PC-3 (cell line): ENCODE data around the gene FBXL13. TPM values are rescaled to one million over a fixed set of nuclear protein-coding genes. Genes with fewer than 3 reads are reported as not detected.
"Not testable (repeated sequence)": the region's sequence is repeated elsewhere in the genome, so short reads cannot be mapped to it uniquely, and the experiment has no call there.

Experiments used
- ATAC-seq: fragments of 200-7000 bp; cut with Tn5 transposase; 2 replicates; pipeline ENCODE4 v1.9.1; 2020; ENCODE audit warnings: mild to moderate bottlenecking, moderate library complexity
- BruUV-seq: library from RNA; stranded (reverse); fragments of 400-500 nt; replicated peaks from 2 replicates; lab custom pipeline; 2021; lab: Mats Ljungman, UMichigan
- CTCF ChIA-PET: fragments of 300-600 bp; sonication (Branson Sonifier 250); formaldehyde crosslinking; loops from one replicate; lab custom pipeline; 2022; ENCODE audit warnings: antibody characterized with exemption; lab: Charles Lee
- POLR2A ChIA-PET: fragments of 300-600 bp; sonication (Branson Sonifier 250); formaldehyde crosslinking; loops from one replicate; lab custom pipeline; 2022; ENCODE audit warnings: antibody characterized with exemption; ENCODE audit not compliant: unreplicated experiment; lab: Charles Lee
- DNase-seq: peaks from one replicate; pipeline ENCODE4 v3.0.0-alpha.2; 2015
- H2AFZ ChIP-seq: fragments of 300-600 bp; sonication (generic); 2 replicates; pipeline ENCODE4 v1.6.0; 2016; ENCODE audit warnings: antibody characterized with exemption, low read length
- H3F3A ChIP-seq: fragments of 300-600 bp; sonication (generic); one replicate; pipeline ENCODE4 v1.6.0; 2017; ENCODE audit warnings: antibody characterized with exemption, low read length, control low read depth, mild to moderate bottlenecking; ENCODE audit not compliant: unreplicated experiment
- H3K27ac ChIP-seq: fragments of 300-600 bp; sonication (generic); 2 replicates; pipeline ENCODE4 v1.5.1; 2016; ENCODE audit warnings: mild to moderate bottlenecking, low read length
- H3K27me3 ChIP-seq: fragments of 300-600 bp; sonication (generic); 2 replicates; pipeline ENCODE4 v1.6.1; 2016; ENCODE audit warnings: low read length, mixed read lengths
- H3K36me3 ChIP-seq: fragments of 300-600 bp; sonication (generic); 2 replicates; pipeline ENCODE4 v1.6.1; 2016; ENCODE audit warnings: low read depth, mixed run types, low read length, mixed read lengths
- H3K4me1 ChIP-seq: fragments of 300-600 bp; sonication (generic); 2 replicates; pipeline ENCODE4 v1.5.1; 2016; ENCODE audit warnings: low read length; ENCODE audit not compliant: insufficient read depth
- H3K4me2 ChIP-seq: fragments of 300-600 bp; sonication (generic); 2 replicates; pipeline ENCODE4 v1.6.0; 2016; ENCODE audit warnings: low read length
- H3K4me3 ChIP-seq: fragments of 300-600 bp; sonication (generic); 2 replicates; pipeline ENCODE4 v1.5.1; 2016; ENCODE audit warnings: mild to moderate bottlenecking, low read length, mixed read lengths
- H3K79me2 ChIP-seq: fragments of 300-600 bp; sonication (generic); 2 replicates; pipeline ENCODE4 v1.6.1; 2017; ENCODE audit warnings: low read length, mixed read lengths
- H3K9ac ChIP-seq: fragments of 300-600 bp; sonication (generic); 2 replicates; pipeline ENCODE4 v1.6.0; 2016; ENCODE audit warnings: mild to moderate bottlenecking, low read length
- H3K9me2 ChIP-seq: fragments of 300-600 bp; sonication (generic); replicated peaks from 2 replicates; pipeline ENCODE4 v1.6.1; 2016; ENCODE audit warnings: mixed run types, low read length, mixed read lengths
- H3K9me3 ChIP-seq: fragments of 300-600 bp; sonication (generic); 2 replicates; pipeline ENCODE4 v1.6.1; 2016; ENCODE audit warnings: low read length, mixed read lengths
- H4K20me1 ChIP-seq: fragments of 300-600 bp; sonication (generic); 2 replicates; pipeline ENCODE4 v1.6.1; 2016; ENCODE audit warnings: low read length, mixed read lengths
- CTCF ChIP-seq: fragments of 300-600 bp; sonication (generic); conservative IDR thresholded peaks from 2 replicates; pipeline ENCODE4 v1.5.1; 2017; ENCODE audit warnings: antibody characterized with exemption, low read depth, mild to moderate bottlenecking, low read length
- EZH2 ChIP-seq: fragments of 300-600 bp; sonication (generic); IDR thresholded peaks from one replicate; pipeline ENCODE4 v1.6.1; 2017; ENCODE audit warnings: antibody characterized with exemption, mild to moderate bottlenecking, low read length; ENCODE audit not compliant: unreplicated experiment
- EZH2phosphoT487 ChIP-seq: fragments of 300-600 bp; sonication (generic); IDR thresholded peaks from 2 replicates; pipeline ENCODE4 v1.6.1; 2018; ENCODE audit warnings: mild to moderate bottlenecking, antibody characterized with exemption, low read length, borderline replicate concordance
- intact Hi-C: fragments of 100-400 bp; cut with micrococcal nuclease; formaldehyde crosslinking; loops from 2 replicates; pipeline ENCODE4 v1.9.0; 2023
- total RNA-seq: library from RNA; depleted of rRNA; stranded (reverse); fragments of >200 nt; gene quantifications from 2 replicates; pipeline ENCODE4 v1.2.3, GENCODE V29; 2014

FBXL13 gene
- total RNA-seq, 1 experiment from 2014 or later = 1.1 TPM

DNA sequence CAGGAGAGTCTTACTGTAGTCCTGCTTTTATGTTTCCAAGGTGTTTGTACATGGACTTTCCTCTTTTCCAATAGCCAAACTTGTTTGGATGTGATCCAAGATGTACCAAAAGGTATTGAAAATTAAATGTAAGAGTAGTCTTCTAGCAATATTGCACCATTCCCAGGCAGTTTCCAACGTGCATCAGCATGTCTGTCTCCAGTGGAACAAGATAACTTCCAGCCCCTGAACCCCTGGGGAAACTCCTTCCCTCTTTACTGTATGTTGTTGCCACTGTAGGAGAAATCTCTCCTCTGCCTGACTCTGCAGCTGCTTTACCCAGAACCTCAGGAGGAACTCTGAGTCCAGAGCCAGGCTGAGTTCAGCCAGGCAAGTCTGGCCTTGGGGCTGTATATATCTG, 18.8 kb upstream of the FBXL13 start:
- no peak for ATAC-seq
- H3K27ac ChIP-seq = no peak overlapping the region
- POLR2A ChIA-PET = no interaction called here

DNA sequence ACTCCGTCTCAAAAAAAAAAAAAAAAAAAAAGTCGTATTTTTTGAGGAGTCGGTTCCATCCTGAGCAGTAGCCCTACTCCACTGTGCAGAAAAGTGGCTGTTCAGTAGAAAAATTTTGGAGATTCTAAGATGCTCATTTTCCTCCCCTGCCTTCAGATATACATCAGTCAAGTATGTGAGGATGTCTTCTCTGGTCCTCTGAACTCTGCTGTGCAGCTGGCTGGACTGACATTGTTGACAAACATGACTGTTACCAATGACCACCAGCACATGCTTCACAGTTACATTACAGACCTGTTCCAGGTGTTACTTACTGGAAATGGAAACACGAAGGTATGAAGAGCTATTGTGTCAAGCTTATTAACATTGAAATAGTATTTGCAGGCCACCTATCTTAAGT, 17.7 kb upstream of the FBXL13 start:
- H3K9me2 ChIP-seq, H3F3A ChIP-seq, H2AFZ ChIP-seq, H3K9me3 ChIP-seq, DNase-seq, CTCF ChIA-PET, POLR2A ChIA-PET, H3K4me3 ChIP-seq, H3K27me3 ChIP-seq, H3K9ac ChIP-seq, BruUV-seq, H4K20me1 ChIP-seq, H3K27ac ChIP-seq, H3K4me2 ChIP-seq, H3K4me1 ChIP-seq, H3K79me2 ChIP-seq, ATAC-seq: not testable (repeated sequence)
- intact Hi-C loops = loop anchor here (5.0 kb wide), 1 partner anchor 55 kb away; the partner anchor contains the start of gene NAPEPLD
- H3K36me3 ChIP-seq = peaks cover 18% of the 10 kb centered on the region; the same call in 1 of the 2 replicates

More for the DNA sequence above, 18.8 kb upstream of the FBXL13 start:
- no peaks in the 10 kb centered on the region for H3K9me3 ChIP-seq
- no peaks in the 10 kb centered on the region for H3K27me3 ChIP-seq
- H3K9ac ChIP-seq = no peak overlapping the region
- no peak for DNase-seq
- H3K4me3 ChIP-seq = no peak overlapping the region
- H4K20me1 ChIP-seq = no peaks in the 10 kb centered on the region
- no peaks in the 10 kb centered on the region for H3K4me1 ChIP-seq
- H3K9me2 ChIP-seq = no peaks in the 10 kb centered on the region
- CTCF ChIA-PET = no interaction called here
- H3K79me2 ChIP-seq = no peaks in the 10 kb centered on the region
- no peaks in the 10 kb centered on the region for H3F3A ChIP-seq
- no peak overlapping the region for H3K4me2 ChIP-seq
- intact Hi-C loops = loop anchor here (5.0 kb wide), 1 partner anchor 54 kb away; the partner anchor contains the start of gene NAPEPLD
- peaks cover 14% of the 10 kb centered on the region; the same call in 1 of the 2 replicates for H3K36me3 ChIP-seq
- BruUV-seq = no TSS peak
- TF ChIP-seq EZH2phosphoT487 (no peak), EZH2 (no peak), CTCF (no peak)
- H2AFZ ChIP-seq = no peak overlapping the region

DNA sequence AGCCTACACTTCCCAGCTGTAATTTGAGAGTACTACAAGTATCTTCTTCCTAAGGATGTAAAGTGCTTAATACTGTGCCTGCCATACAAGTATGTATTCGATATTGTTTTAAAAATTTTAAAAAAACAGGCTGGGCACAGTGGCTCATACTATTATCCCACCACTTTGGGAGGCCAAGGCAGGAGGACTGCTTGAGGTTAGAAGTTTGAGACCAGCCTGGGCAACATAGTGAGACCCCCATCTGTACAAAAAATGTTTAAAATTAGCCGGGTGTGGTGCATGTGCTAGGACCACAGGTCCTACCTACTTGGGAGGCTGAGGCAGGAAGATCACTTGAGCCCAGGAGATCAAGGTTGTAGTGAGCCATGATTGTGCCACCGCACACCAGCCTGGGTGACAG, 8.6 kb upstream of the FBXL13 start:
- Histone ChIP-seq H3K9me2 (no peaks in the 10 kb centered on the region), H3K27ac (no peak overlapping the region), H3K79me2 (peaks cover 32% of the 10 kb centered on the region), H2AFZ (no peak overlapping the region), H3K4me1 (no peaks in the 10 kb centered on the region), H3F3A (no peaks in the 10 kb centered on the region), H3K9ac (no peak overlapping the region), H3K4me2 (no peak overlapping the region), H3K36me3 (peaks cover 13% of the 10 kb centered on the region; the same call in 1 of the 2 replicates), H3K9me3 (no peaks in the 10 kb centered on the region), H4K20me1 (no peaks in the 10 kb centered on the region), H3K4me3 (no peak overlapping the region), H3K27me3 (no peaks in the 10 kb centered on the region)
- no peak for DNase-seq
- intact Hi-C loops = no loop called here
- BruUV-seq = no TSS peak
- POLR2A ChIA-PET = no interaction called here
- no peak for ATAC-seq
- no peak for TF ChIP-seq CTCF
- TF ChIP-seq EZH2phosphoT487 = no peak
- no peak for TF ChIP-seq EZH2
- CTCF ChIA-PET = no interaction called here
